ENCODE results near the gene METTL1. TPM values are rescaled to one million over a fixed set of nuclear protein-coding genes. Genes with fewer than 3 reads are reported as not detected.

The METTL1 gene
- total RNA-seq, 1 donor from 2014 or later: 14.4 TPM

DNA sequence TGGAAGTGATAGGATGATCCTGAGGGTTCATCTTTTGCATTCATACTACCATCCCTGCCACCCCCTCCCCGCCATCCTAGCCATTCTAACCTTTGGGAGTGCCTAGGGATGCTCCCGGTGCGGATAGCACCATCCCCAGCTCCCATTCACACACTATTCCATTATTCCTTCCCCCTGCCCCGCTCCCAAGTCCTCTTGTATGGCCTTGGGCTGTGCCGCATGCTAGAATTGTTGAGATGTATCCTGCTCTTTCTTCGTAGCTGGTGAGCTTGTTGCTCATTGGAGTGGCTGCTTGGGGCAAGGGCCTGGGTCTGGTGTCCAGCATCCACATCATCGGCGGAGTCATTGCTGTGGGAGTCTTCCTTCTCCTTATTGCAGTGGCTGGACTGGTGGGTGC is 26.4 kb downstream of the METTL1 start:
- H3K4me3 ChIP-seq: peak overlapping the region; percentile 75
- ATAC-seq (peak in 1 of 2 donors; percentile 0), DNase-seq (no peak)
- H3K9me3 ChIP-seq: no peaks in the 10 kb centered on the region
- intact Hi-C loops (cut with DNase I): no loop called here
- peaks cover 22% of the 10 kb centered on the region for H3K4me1 ChIP-seq
- H3K27ac ChIP-seq: peak overlapping the region; percentile 95
- TF ChIP-seq, protein P1, sequence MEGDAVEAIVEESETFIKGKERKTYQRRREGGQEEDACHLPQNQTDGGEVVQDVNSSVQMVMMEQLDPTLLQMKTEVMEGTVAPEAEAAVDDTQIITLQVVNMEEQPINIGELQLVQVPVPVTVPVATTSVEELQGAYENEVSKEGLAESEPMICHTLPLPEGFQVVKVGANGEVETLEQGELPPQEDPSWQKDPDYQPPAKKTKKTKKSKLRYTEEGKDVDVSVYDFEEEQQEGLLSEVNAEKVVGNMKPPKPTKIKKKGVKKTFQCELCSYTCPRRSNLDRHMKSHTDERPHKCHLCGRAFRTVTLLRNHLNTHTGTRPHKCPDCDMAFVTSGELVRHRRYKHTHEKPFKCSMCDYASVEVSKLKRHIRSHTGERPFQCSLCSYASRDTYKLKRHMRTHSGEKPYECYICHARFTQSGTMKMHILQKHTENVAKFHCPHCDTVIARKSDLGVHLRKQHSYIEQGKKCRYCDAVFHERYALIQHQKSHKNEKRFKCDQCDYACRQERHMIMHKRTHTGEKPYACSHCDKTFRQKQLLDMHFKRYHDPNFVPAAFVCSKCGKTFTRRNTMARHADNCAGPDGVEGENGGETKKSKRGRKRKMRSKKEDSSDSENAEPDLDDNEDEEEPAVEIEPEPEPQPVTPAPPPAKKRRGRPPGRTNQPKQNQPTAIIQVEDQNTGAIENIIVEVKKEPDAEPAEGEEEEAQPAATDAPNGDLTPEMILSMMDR (IDR thresholded peaks at IDR 0.05): no peak
- peaks cover 43% of the 10 kb centered on the region for H3K36me3 ChIP-seq
- peaks cover 5% of the 10 kb centered on the region for H3K27me3 ChIP-seq (ENCODE audit: low read depth)

- no peaks in the 10 kb centered on the region for H3K9me3 ChIP-seq
- peak within 1 kb of the TSS; percentile 95 for H3K27ac ChIP-seq
- peak; percentile 98 for DNase-seq
- TF ChIP-seq, protein P1 (IDR thresholded peaks at IDR 0.05): no peak
- ATAC-seq: peak; percentile 96 to 97
- intact Hi-C loops (cut with DNase I): no loop called here
- H3K4me3 ChIP-seq: peak within 1 kb of the TSS; percentile 75
- H3K27me3 ChIP-seq (ENCODE audit: low read depth): peaks cover 5% of the 10 kb centered on the region
- H3K4me1 ChIP-seq: peaks cover 19% of the 10 kb centered on the region
- H3K36me3 ChIP-seq: peaks cover 37% of the 10 kb centered on the region
Observed at GRCh38 chr12:57744777-57745484, 27.0 kb downstream of the METTL1 start, which contains the start of gene TSPAN31. Gene TSPAN31 (plus strand): TSS chr12:57745039. CDS start chr12:57745155, 116 bp downstream.

DNA sequence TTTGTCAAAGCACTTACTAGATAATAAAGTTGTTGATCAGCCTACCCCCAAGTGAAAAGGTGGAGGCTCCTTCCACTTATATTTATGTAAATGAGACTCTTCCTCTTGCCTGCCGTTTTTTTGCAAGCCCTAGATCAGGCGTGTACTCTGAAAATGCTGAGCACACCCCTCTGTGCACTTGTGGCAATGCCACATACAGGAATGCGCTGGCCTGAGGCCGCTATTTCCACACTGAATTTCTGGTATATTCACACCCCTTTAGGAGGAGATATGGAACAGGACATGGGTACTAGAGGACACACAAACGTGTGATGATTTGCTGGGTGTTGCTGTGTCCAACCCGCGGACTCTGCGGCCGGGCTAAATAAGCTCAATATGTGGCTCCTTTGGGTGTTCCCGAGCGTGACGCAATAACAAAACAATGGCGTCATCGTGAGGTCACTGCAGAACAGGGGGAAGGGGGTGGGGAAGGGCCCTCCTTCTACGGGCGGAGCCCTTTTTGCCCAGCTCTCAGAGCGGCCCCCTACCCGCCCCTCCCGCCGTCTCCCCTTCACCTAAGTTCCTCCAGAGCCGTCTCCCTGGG is 27.6 kb downstream of the METTL1 start:
- TF ChIP-seq, protein P1 (IDR thresholded peaks at IDR 0.05): no peak
- intact Hi-C loops (cut with DNase I): no loop called here
- peak; percentile 78 to 84 for ATAC-seq
- DNase-seq: peak; percentile 80
- H3K4me1 ChIP-seq: peaks cover 21% of the 10 kb centered on the region
- H3K36me3 ChIP-seq: peaks cover 31% of the 10 kb centered on the region
- H3K27me3 ChIP-seq (ENCODE audit: low read depth): peaks cover 11% of the 10 kb centered on the region
- H3K27ac ChIP-seq: peak overlapping the region; percentile 95
- H3K9me3 ChIP-seq: no peaks in the 10 kb centered on the region
- peak overlapping the region; percentile 75 for H3K4me3 ChIP-seq

DNA sequence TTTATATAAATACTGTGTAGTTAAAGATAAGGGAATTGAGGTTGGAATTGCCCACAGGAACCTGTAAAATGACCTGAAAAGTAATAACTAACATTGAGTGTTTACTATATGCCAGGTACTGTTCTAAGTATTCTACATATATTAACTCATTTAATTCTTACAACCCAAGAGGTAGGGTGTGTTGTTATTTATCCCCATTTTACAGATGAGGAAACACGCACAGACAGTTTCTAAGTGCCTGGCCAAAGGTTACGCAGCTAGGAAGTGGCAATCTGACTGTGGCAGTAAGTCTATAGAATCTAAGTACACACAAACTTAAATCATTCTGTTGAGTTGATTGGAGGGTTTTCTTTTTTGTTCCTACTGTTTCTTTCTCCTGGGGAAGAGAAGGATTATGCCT is 28.1 kb downstream of the METTL1 start:
- Histone ChIP-seq H3K27ac (peak overlapping the region; percentile 95), H3K4me3 (peak overlapping the region; percentile 75), H3K27me3 (ENCODE audit: low read depth) (peaks cover 14% of the 10 kb centered on the region), H3K4me1 (peaks cover 27% of the 10 kb centered on the region), H3K9me3 (no peaks in the 10 kb centered on the region), H3K36me3 (peaks cover 26% of the 10 kb centered on the region)
- no peak for ATAC-seq
- intact Hi-C loops (cut with DNase I): no loop called here
- TF ChIP-seq, protein P1 (IDR thresholded peaks at IDR 0.05): no peak
- DNase-seq: no peak

- H3K27me3 ChIP-seq (ENCODE audit: low read depth): peaks cover 29% of the 10 kb centered on the region
- DNase-seq: peak; percentile 73
- intact Hi-C loops (cut with DNase I): no loop called here
- H3K4me3 ChIP-seq: peak overlapping the region; percentile 53
- TF ChIP-seq, protein P1 (IDR thresholded peaks at IDR 0.05): peak; percentile 23
- peak overlapping the region; percentile 56 for H3K27ac ChIP-seq
- peaks cover 9% of the 10 kb centered on the region for H3K36me3 ChIP-seq
- peak; percentile 12 to 13 for ATAC-seq
- H3K4me1 ChIP-seq: peaks cover 39% of the 10 kb centered on the region
- no peaks in the 10 kb centered on the region for H3K9me3 ChIP-seq
Observed at GRCh38 chr12:57741844-57742738, 29.8 kb downstream of the METTL1 start.

Measured in lower lobe of right lung (tissue), 2 donors.